ENCODE measurements around the gene MALSU1. TPM values are rescaled to one million over a fixed set of nuclear protein-coding genes. Genes with fewer than 3 reads are reported as not detected.

The MALSU1 gene
- polyA plus RNA-seq, 1 of the 3 experiments (the other 2 are of a cell fraction), result 102 TPM

DNA sequence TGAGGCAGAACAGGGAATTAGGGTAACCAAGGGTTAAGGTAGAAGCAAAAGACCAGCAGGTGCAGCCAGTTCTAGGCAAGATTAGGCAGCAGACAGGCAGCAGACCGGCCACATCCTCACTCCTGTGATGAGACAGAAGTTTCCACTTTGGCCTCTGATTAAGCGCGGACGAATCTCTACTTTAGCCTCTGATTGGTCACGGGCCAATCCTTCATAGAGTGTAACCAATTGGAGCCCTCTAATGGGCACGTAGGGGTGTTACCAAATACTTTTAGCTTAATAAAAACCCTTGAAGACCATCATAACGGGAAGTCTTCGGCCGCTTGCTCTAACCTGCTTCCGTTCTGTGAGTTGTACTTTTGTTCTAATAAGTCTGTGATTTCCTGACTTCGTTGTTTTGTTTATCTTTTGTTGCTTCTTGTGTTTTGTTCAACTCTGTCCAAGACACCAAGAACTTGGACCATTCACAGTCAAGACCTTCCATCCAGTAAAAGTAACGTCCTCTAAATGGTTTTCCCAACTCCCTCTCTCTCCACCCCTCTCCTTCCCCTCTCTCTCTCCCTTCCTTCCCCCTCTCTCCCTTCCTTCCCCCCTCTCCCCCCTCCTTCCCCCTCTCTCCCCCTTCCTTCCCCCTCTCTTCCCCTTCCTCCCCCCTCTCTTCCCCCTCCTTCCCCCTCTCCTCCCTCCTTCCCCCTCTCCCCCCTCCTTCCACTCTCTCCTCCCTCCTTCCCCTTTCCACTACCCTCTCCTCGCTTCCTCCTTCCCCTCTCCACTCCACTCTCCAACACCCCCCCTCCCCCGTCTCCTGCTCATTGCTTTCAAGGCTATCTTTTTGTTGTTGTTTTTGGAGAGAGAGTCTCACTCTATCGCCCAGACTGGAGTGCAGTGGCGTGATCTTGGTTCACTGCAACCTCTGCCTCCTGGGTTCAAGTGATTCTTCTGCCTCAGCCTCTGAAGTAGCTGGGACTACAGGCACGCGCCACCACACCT, 13.2 kb upstream of the MALSU1 start:
- Histone ChIP-seq H3K79me2 (ENCODE audit: insufficient read depth) (no peaks in the 10 kb centered on the region), H3K4me1 (ENCODE audit: control insufficient read depth in 1 of 2, insufficient read depth in 2 of 2, low read depth in 1 of 2, low read length in 1 of 2) (no peaks in the 10 kb centered on the region), H3K9ac (no peak overlapping the region), H3F3A (replicated peaks; ENCODE audit: insufficient read depth) (no peaks in the 10 kb centered on the region), H3K9me2 (no peaks in the 10 kb centered on the region), H3K27ac (ENCODE audit: low read depth in 2 of 2, low read length in 1 of 2) (no peak overlapping the region), H3K36me3 (replicated peaks in 1 of 2; ENCODE audit: control insufficient read depth in 1 of 2, insufficient read depth in 2 of 2, low read length in 1 of 2) (no peaks in the 10 kb centered on the region), H3K4me3 (ENCODE audit: low read depth in 2 of 2, low read length in 1 of 2) (no peak overlapping the region), H3K27me3 (ENCODE audit: insufficient read depth) (no peaks in the 10 kb centered on the region), H3K4me2 (no peak overlapping the region), H3K9me3 (no peaks in the 10 kb centered on the region), H2AFZ (ENCODE audit: low read depth) (no peak overlapping the region), H4K20me1 (ENCODE audit: insufficient read depth) (no peaks in the 10 kb centered on the region)
- 87% methylated on average over 18 of the region's 18 CpGs for WGBS (ENCODE audit: low lambda C conversion rate)
- no peak for DNase-seq
- ChIA-PET CTCF (interaction anchor here (0.9 to 18.9 kb wide), 4 partner anchors 23 to 261 kb away, joined by 3 to 359 read pairs (median 4); no protein-coding TSS in a partner anchor), POLR2A (no interaction called here)
- TF ChIP-seq, protein P1, sequence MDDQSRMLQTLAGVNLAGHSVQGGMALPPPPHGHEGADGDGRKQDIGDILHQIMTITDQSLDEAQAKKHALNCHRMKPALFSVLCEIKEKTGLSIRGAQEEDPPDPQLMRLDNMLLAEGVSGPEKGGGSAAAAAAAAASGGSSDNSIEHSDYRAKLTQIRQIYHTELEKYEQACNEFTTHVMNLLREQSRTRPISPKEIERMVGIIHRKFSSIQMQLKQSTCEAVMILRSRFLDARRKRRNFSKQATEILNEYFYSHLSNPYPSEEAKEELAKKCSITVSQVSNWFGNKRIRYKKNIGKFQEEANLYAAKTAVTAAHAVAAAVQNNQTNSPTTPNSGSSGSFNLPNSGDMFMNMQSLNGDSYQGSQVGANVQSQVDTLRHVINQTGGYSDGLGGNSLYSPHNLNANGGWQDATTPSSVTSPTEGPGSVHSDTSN (IDR thresholded peaks at IDR 0.05), result peak; percentile 39
- no peak for TF ChIP-seq SIN3A (IDR thresholded peaks at IDR 0.05; ENCODE audit: borderline replicate concordance, low read depth, low read length)
- no peak for TF ChIP-seq NFIC (IDR thresholded peaks at IDR 0.05; ENCODE audit: borderline replicate concordance)

DNA sequence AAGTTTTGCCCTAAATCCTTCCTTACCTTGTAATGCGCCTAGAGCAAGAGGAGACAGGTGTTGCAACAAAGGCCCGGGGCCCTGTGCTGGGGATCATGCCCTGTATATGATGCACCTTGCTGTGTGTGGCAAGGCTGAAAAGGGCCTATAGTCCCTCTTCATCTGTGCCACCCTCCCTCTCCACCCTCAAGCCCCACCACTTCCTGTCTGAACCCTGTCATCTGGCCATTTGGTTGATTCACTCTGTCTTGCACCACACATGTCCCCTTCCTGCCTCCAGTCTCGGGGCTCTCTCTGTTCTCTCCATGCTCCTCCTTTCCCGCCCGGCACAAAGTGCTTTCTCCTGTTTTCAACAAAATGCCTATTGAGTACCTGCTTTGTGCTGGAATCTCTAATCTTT, 11.5 kb upstream of the MALSU1 start:
- TF ChIP-seq, protein P2, sequence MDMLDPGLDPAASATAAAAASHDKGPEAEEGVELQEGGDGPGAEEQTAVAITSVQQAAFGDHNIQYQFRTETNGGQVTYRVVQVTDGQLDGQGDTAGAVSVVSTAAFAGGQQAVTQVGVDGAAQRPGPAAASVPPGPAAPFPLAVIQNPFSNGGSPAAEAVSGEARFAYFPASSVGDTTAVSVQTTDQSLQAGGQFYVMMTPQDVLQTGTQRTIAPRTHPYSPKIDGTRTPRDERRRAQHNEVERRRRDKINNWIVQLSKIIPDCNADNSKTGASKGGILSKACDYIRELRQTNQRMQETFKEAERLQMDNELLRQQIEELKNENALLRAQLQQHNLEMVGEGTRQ (IDR thresholded peaks at IDR 0.05; ENCODE audit: borderline replicate concordance, low read depth, low read length), result no peak
- TF ChIP-seq MEF2A (IDR thresholded peaks at IDR 0.05; ENCODE audit: borderline replicate concordance, low read depth), result no peak
- no peak for TF ChIP-seq NRF1 (IDR thresholded peaks at IDR 0.05; ENCODE audit: low read depth, low read length)
- TF ChIP-seq EP300 (IDR thresholded peaks at IDR 0.05; ENCODE audit: borderline replicate concordance in 1 of 2, low read depth in 1 of 2, low read length in 1 of 2), result no peak
- TF ChIP-seq, protein P3, sequence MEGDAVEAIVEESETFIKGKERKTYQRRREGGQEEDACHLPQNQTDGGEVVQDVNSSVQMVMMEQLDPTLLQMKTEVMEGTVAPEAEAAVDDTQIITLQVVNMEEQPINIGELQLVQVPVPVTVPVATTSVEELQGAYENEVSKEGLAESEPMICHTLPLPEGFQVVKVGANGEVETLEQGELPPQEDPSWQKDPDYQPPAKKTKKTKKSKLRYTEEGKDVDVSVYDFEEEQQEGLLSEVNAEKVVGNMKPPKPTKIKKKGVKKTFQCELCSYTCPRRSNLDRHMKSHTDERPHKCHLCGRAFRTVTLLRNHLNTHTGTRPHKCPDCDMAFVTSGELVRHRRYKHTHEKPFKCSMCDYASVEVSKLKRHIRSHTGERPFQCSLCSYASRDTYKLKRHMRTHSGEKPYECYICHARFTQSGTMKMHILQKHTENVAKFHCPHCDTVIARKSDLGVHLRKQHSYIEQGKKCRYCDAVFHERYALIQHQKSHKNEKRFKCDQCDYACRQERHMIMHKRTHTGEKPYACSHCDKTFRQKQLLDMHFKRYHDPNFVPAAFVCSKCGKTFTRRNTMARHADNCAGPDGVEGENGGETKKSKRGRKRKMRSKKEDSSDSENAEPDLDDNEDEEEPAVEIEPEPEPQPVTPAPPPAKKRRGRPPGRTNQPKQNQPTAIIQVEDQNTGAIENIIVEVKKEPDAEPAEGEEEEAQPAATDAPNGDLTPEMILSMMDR (IDR thresholded peaks at IDR 0.05), result no peak
- TF ChIP-seq FOXM1 (IDR thresholded peaks at IDR 0.05; ENCODE audit: low read depth), result no peak
- H3K4me3 ChIP-seq (ENCODE audit: low read depth in 2 of 2, low read length in 1 of 2), result no peak overlapping the region
- H3K9me3 ChIP-seq, result no peaks in the 10 kb centered on the region
- no peaks in the 10 kb centered on the region for H3K9me2 ChIP-seq
- H3F3A ChIP-seq (replicated peaks; ENCODE audit: insufficient read depth), result no peaks in the 10 kb centered on the region
- no peak overlapping the region for H3K9ac ChIP-seq
- no peak overlapping the region for H3K27ac ChIP-seq (ENCODE audit: low read depth in 2 of 2, low read length in 1 of 2)
- POLR2A ChIA-PET, result no interaction called here
- H3K79me2 ChIP-seq (ENCODE audit: insufficient read depth), result no peaks in the 10 kb centered on the region
- H3K36me3 ChIP-seq (replicated peaks in 1 of 2; ENCODE audit: control insufficient read depth in 1 of 2, insufficient read depth in 2 of 2, low read length in 1 of 2), result no peaks in the 10 kb centered on the region
- H3K4me1 ChIP-seq (ENCODE audit: control insufficient read depth in 1 of 2, insufficient read depth in 2 of 2, low read depth in 1 of 2, low read length in 1 of 2), result no peaks in the 10 kb centered on the region
- 90% methylated on average over 4 of the region's 5 CpGs for WGBS (ENCODE audit: low lambda C conversion rate)
- DNase-seq, result no peak
- no peak overlapping the region for H2AFZ ChIP-seq (ENCODE audit: low read depth)
- CTCF ChIA-PET, result interaction anchor here (2.8 to 18.9 kb wide), 2 partner anchors 11 to 25 kb away, joined by 10 to 359 read pairs; no protein-coding TSS in a partner anchor
- H3K4me2 ChIP-seq, result no peak overlapping the region
- H3K27me3 ChIP-seq (ENCODE audit: insufficient read depth), result no peaks in the 10 kb centered on the region
- H4K20me1 ChIP-seq (ENCODE audit: insufficient read depth), result no peaks in the 10 kb centered on the region
